ENCODE measurements around the gene FAM187B. TPM values are rescaled to one million over a fixed set of nuclear protein-coding genes. Genes with fewer than 3 reads are reported as not detected.

Gene FAM187B
- total RNA-seq, 1 donor from 2014 or later, result not detected

GRCh38 chr19:35195830-35196229 lies 32.7 kb downstream of the FAM187B start:
- intact Hi-C loops (cut with DNase I), result no loop called here
- DNase-seq (ENCODE audit: low spot score), result no peak

- DNase-seq (ENCODE audit: low spot score), result no peak
- intact Hi-C loops (cut with DNase I), result no loop called here
Measured at GRCh38 chr19:35194012-35194984, 34.2 kb downstream of the FAM187B start.

GRCh38 chr19:35184884-35185283 lies 43.7 kb downstream of the FAM187B start:
- intact Hi-C loops (cut with DNase I), result no loop called here
- DNase-seq (ENCODE audit: low spot score), result no peak

- intact Hi-C loops (cut with DNase I), result no loop called here
- no peak for DNase-seq (ENCODE audit: low spot score)
Measured at GRCh38 chr19:35184267-35184666, 44.3 kb downstream of the FAM187B start.

GRCh38 chr19:35181387-35181786 lies 47.2 kb downstream of the FAM187B start:
- DNase-seq (ENCODE audit: low spot score), result no peak
- intact Hi-C loops (cut with DNase I), result no loop called here

GRCh38 chr19:35179830-35180229 lies 48.7 kb downstream of the FAM187B start:
- no peak for DNase-seq (ENCODE audit: low spot score)
- intact Hi-C loops (cut with DNase I), result no loop called here

- intact Hi-C loops (cut with DNase I), result no loop called here
- DNase-seq (ENCODE audit: low spot score), result no peak
Measured at GRCh38 chr19:35178701-35179100, 49.8 kb downstream of the FAM187B start.

GRCh38 chr19:35177377-35178274 lies 50.9 kb downstream of the FAM187B start:
- DNase-seq (ENCODE audit: low spot score), result no peak
- intact Hi-C loops (cut with DNase I), result no loop called here

GRCh38 chr19:35176181-35176570 lies 52.4 kb downstream of the FAM187B start:
- no peak for DNase-seq (ENCODE audit: low spot score)
- intact Hi-C loops (cut with DNase I), result no loop called here

Other genes with a start within 250 kb of the FAM187B start
- gene GRAMD1A, start 228.4 kb downstream of the FAM187B start, total RNA-seq, result 38.3 TPM
- gene SCN1B, start 198.3 kb downstream of the FAM187B start, total RNA-seq, result 58.7 TPM
- 4.9 TPM for gene HPN, start 187.0 kb downstream of the FAM187B start, total RNA-seq
- gene FXYD3, start 112.9 kb downstream of the FAM187B start, total RNA-seq, result not detected
- gene LGI4, start 93.7 kb downstream of the FAM187B start, total RNA-seq, result 8.1 TPM
- 613 TPM for gene FXYD1, start 89.9 kb downstream of the FAM187B start, total RNA-seq
- not detected for gene FXYD7, start 85.5 kb downstream of the FAM187B start, total RNA-seq
- gene FXYD5, start 74.0 kb downstream of the FAM187B start, total RNA-seq, result 19.0 TPM
- gene LSR, start 20.3 kb upstream of the FAM187B start, total RNA-seq, result 3.4 TPM
- gene USF2, start 40.2 kb upstream of the FAM187B start, total RNA-seq, result 174 TPM
- gene HAMP, start 53.8 kb upstream of the FAM187B start, total RNA-seq, result not detected
- gene MAG, start 63.4 kb upstream of the FAM187B start, total RNA-seq, result not detected
- gene CD22, start 100.4 kb upstream of the FAM187B start, total RNA-seq, result 0.70 TPM
- not detected for gene FFAR1, start 119.2 kb upstream of the FAM187B start, total RNA-seq
- not detected for gene FFAR3, start 129.7 kb upstream of the FAM187B start, total RNA-seq
- gene GPR42, start 142.3 kb upstream of the FAM187B start, total RNA-seq, result not detected
- gene FFAR2, start 219.5 kb upstream of the FAM187B start, total RNA-seq, result 0.97 TPM